ENCODE measurements around the gene NKX6-2.
"Not testable (repeated sequence)": the region's sequence is repeated elsewhere in the genome, so short reads cannot be mapped to it uniquely, and the experiment has no call there.

Gene NKX6-2

DNA sequence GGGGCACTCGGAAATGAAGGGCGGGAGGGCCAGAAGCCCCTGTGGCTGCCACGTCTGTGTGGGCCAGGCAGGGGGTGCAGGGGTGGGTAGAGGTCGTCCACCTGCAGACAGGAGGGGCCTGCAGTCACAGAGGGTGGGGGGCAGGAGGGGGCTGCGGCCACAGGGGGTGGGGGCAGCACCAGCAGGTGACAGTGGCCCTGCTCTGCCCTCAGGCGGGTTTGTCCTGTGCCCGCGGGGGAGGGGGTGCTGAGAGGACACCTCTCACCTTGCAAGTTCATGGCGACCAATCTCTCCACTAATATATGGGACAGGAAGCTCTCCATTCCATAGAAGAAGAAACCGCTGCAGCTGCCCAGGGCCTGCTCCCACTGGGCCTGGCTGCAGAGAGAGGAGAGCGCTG lies 26.6 kb upstream of the NKX6-2 start:
- no peak for DNase-seq

DNA sequence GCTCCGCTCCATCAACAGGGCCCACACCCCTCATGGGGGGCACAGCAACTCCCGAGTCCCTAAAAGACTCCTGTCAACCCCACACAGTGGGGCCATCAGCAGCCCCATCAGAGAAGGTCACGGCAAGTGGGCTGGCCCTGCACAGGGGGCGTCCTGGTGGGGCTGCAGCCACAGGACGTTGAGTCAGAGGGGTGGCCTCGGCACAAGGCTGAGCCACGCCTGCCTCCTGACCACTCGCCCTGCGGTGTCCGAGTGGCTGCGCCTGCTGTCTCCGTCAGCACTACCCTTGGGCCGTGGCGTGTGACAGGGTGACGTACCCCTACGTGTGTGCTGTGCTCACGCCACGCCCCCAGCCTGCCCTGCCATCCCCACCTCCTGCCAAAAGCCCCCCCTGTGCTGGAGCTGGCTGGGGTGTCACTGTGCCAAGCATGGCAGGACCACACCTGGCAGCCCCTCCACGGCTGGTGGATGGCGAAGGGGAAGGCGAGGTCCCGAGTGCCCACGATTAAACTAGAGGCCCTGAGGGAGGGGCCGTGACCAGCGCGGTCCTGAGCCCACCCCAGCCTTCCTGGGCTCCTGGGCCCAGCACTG lies 26.0 kb upstream of the NKX6-2 start:
- no peak for DNase-seq

DNA sequence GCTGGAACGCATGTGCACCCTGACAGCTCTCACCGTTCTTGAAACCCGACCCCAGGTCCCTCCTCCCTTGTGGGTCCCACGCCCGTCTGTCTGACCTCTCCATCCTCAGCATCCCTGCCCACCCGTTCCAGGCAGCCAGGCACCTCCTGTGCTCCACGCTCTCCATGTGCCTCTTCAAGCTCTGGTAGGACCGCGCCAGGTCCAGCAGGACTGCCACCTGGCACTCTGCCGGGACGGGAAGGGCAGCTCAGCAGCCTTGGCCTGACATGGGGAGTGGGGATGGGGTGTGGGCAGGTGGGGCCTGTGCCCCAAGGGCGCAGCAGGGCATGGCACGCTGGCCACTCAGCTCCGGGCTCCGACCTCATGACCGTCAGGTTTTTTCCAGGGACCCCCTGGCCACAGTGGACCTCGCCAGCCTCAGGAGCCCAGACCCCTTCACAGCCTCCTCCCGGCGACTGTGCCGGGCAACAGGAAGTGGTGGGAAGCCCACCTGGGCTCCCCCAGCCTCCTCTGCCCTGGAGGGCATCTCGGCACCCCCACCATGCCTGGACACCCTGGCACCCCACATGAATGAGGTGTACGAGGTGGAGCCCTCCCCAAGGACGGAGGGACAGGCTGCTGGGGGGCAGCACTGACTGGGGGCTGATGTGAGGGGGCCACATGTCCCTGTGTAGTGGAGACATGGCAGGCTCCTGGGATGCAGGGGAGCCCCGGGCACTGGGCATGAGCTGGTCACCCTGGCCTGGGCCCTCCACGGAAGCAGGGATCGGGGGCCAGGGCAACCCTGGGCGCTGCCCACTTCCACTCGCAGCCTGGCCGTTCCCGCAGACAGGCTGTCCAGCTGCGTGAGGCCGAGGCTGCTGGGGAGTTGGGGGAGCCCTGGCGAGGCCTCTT lies 25.1 kb upstream of the NKX6-2 start:
- no peak for DNase-seq

DNA sequence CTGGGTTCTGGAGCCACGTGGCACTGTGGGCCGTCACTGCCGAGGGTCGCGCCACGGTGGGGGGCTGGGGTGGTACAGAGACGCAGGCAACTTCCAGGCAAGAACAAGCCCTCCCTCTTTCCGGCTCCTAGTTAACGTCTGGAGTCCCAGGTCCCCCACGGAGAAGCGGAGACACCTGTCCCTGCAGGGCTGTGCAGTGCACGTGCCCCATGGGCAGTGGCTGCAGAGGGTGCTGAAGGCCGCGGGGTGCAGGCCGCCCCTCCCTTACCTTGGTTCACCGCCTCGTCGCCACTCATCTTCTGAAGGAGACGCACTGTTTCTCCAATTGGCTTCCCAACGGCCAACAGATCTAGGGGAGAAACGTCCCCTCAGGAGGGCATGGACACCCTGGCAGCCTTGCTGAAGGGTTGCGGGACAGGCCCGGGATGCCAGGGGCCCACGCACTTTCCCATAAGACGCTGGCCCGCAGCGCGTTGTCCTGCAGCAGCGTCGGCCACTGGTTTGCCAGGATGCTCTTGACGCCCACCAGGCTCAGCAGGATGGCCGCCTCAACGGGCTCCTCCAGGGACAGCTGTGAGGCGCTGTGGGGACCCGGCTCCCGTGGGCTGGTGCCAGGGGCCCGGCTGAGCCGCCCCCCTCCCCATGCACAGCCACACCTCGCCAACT lies 24.3 kb upstream of the NKX6-2 start:
- DNase-seq, result no peak

DNA sequence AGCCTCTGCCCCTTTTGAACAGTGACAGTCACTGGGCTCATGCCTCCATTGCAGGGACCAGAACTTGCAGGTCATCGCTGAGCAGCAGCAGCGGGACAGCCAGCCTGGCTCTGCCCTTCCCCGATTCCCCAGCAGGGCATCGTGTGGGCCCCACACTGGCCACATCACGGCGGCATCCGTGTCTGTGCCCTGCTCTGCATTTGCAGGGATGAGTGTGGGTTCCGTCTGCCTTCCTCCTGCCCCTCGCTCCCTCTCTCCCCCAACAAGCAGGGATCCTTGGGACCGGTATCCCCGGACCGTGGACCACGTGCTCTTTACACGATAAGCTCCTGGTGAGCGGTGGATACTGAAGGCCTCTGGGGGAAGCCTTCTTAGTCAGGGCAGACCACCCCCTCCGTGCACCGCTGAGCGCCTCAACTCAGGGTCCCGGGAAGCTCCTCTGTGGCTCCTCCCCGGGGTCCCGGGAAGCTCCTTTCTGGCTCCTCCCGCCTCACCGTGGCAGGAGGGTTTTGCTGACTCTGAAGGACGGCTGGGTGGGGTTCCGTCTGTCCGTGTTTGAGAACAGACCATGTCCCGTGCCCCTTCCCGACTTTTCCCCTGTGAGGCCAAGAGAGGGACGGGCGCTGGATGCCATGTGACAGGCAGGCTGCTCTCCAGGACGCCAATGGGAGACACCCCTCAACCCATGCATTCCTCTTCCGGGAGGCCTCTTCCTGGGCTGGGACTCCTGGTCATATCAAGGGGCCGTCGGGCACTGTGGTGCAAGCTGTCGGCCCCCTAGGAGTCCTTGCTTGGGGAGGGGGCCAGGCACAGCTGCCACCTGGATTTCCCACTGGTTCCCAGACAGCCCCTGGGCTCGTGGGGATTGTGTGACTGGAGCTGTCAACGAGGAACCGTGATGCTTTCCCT lies 23.5 kb upstream of the NKX6-2 start:
- DNase-seq, result no peak

DNA sequence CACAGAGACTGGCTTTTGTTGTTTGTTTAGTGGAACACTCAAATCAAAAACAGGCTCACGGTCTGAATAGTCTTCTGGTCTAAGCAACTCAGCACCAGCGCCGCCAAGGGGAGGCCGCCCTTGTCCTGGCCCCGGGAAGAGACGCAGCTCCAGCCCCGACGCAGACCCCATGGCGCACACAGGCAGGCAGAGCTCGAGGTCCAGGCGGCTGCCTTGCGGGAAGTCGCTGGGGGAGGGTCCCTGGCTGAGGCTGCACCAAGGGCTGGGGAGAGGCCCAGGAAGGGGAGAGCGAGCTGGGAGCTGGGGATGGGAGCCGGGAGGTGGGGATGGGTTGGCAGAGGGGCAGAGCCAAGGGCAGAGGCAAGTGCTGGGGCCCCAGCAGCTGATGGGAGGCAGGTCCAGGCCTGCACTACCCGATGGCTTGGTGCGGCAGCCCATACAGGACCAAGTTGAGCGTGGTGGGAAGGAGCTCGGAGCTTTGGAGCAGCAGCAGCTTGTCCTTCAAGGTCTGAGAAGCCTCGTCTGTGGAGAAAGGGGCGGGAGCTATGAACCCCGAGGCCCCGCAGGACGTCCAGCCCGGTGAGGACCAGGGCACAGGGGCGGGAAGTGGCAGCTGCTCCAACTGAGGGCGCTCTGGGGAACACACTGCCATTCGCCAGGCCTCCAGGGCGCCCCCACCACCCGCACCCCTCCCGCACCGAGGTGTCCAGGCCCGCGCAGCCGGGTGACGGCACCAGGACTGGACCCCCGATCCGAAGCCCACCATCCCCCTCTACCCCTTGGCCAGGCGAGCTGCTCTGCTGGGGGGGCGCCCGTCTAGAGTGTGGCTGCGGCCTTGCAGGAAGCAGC lies 22.7 kb upstream of the NKX6-2 start:
- DNase-seq, result no peak

DNA sequence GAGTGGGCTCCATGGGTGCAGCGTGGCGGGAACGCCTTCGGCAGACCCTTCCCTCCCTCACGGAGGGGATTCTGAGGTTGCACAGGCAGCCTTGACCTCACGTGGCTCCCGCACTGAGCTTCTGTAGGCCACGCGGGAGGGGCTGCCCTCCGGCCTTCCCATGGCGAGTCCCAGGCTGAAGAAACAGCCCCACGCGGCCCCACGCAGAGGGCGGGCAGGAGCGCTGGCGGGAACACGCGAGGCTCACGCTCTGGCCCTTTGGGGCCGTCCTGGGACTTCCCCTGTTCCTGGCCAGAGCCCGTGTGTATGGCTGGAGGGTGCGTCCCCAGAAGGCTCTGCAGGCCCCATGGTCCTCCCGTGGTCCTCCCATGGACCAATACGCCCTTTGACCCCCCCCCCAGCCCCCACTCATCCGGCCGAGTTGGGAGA lies 21.7 kb upstream of the NKX6-2 start:
- no peak for DNase-seq

DNA sequence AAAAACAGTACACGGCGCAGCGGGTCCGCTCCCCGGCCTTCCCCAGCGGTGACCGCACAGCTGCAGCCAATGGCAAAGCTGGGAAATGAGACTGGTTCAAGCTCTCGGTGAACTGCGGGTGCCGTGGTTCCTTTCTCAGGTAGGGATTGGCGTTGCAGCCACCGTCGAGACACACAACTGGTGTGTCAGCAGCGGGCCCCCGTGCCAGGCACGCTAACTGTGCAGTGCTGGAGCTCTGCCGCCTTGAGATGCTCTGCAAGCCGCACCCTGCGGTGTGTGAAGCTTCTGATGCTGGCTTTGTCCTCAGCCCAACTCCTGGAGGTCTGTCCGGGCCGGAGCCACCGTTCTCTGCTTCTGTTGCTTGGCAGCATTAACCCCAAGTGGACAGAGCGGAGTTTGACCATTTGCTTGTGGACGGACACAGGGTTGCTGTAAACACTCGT lies 20.6 kb upstream of the NKX6-2 start:
- no peak for DNase-seq

DNA sequence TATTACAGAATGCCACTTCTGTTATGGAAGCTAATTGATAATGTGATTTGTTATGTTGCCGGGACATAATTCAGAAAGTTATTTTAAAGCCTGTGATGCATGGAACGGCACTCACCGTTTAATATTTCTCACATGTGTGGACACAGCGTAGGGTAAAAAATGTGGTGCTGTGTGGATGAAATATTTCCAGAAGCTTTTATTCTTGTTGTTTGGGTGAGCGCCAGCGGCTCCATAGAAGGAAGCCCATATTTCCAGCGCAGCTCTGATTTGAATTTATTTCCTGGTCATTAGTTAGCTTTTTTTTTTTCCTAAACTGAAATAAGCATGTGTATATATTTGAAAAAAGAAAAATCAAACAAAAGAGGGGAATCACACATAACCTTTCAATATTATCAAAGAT lies 20.2 kb upstream of the NKX6-2 start:
- DNase-seq, result no peak

DNA sequence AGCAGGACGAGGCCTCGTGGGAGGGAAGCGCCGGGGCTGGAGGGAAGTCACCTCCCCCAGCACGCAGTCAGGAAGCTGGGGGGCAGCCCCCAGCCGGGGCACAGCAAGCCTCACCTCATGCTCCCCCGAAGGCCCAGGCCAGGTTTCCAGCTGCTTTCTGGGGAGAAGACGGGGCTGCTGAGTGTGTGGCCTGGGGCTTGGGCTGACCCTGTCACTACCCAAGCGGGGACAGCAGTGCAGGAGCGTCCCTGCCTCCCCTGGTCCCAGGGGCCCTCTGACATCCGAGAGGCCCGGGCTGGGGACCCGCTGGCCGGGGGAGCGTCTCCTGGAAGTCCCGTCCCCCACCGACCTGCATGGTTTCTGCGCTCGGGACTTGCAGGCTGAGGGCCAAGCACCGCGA lies 19.7 kb upstream of the NKX6-2 start:
- DNase-seq, result no peak

DNA sequence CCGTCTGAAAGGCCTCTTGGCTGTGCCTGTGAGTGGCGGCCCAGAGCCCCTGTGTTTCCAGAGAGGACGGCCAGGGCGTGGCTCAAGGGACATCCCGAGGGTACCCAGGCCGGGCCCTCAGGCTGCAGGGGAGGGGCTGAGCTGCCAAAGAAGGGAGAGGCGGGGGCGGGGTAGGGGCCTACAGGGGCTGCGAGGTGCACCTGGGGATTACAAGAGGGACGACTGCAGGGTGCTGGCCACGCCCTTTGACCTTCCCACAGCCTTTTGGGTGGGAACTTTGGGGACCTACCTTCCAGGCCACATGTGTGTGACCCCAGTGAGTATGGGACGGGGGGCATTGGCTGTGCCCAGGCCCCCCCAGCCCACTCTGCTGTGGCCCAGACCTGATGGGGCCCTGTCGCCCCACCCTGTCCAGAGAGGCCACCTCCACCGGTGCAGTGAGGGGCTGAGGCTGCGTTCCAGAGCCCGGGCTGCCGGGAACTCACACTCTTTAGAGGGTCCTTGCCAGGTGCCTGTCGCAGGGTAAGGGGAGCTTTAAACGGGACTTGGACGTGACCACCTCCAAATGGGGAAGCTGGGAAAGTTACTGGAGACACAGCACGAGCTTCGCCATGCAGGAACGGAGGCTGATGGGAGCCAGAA lies 19.0 kb upstream of the NKX6-2 start:
- no peak for DNase-seq

DNA sequence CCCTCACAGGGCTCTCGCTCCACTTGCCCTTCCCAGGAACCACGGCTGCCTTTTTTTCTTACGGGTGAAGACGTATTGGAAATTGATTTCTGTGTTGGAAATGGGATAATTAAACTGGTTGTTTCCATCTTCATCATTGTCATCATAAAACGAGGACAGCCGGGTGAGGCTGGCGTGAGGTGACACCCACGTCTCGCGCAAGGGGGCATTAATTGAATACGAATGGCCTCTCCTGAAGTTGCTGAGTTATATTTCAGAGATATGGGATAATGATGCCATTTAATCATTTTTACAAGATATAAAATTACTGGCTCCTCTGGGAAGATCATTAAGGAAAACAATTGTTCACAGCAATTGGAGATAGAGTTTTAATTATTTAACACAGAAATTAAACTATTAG lies 18.3 kb upstream of the NKX6-2 start:
- DNase-seq, result no peak

DNA sequence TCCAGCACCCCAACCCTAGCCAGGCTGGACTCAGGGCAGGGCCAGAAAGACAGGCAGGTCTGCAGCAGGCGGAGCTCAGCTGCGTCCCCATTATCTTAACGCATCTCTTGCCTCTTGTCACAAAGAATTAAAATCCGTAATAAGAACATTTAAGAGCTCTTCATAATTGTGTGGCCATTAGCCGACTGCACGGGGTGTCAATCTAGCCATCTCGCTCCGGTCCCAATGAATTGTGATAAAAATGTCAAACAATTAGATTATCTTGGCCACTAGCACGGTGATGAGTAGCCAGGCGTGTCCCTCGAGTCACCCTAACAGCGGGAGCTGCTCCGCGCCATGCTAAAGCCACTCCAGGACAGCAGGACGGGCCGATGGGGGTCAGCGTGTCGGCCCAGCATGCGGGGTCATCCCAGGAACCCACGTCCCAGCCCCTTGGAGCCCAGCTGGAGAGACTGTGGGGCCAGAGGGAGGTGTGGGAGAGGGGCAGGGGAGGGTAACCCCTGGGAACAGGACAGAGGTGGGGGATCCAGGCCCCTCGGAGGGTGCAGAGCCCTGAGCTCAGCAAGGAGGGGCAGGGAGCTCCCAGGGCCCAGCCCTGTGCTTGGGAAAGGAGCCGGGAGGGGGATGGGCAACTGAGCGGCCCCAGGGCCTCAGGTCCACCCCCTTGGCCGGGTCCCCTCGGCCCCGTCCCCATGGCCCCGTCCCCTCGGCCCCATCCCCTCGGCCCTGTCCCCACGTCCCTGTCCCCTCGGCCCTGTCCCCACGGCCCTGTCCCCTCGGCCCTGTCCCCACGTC lies 17.7 kb upstream of the NKX6-2 start:
- no peak for DNase-seq

DNA sequence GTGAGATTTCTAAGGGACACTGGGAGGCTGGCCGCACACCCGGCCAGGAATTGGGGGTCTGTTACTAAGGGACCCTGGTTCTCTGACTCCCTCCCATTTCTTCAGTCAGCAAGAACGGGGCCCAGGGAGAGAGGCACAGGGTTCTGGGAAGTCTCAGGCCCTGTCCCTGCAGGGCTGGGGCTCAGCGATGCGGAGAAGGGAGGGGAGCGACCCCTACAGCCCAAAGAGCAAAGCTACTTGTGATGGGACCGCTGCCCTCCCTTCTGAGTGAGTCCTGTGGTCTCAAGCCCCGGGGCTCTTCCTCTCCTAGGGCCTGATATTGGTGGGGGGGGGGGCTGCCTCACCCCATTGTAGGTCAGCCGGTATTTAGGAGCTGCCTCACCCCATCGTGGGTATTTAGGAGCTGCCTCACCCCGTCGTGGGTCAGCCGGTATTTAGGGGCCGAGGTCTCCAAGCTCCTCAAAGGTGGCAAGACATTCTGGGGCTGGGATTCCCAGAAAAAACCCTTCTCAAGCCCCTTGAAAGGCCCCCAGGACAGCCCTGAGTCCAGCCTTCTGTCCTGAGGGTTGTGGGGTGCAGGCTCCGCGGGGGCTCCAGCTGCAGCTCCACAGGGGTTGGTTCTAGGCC lies 16.9 kb upstream of the NKX6-2 start:
- no peak for DNase-seq

DNA sequence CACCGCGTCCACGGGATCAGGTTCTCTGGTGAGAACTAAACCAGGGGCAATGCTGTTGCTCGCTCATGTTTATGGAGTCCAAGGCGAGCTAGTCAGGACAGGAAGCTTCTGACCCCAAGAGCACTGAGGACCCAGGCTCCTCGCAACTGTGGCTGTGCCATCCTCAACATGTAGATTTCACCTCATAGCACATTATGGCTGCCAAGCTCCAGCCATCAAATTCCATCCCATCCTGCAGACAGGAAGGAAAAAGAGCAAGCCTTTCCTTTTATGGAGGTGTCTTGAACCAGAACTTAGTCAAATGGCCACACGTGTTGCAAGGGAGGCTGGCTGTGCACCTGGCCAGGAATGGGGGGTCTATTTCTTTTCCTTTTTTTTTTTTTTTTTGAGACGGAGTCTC lies 16.1 kb upstream of the NKX6-2 start:
- DNase-seq, result no peak

DNA sequence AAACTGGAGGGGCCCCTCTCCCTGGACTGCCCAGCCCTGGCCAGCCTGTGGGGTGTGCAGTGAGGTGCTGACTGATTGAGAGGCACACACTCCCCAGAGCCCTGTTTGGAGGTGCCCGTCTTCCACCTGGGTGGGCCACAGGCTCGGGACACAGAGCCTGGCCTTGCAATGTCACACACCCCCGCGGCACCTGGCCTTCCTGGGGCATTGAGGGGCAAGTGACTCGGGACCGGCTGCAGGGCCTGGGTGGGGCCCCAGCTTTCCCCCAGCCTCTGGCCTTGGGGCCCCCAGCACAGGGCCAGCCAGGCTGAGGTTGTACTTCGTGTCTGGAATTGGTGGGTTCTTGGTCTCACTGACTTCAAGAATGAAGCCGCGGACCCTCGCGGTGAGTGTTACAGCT lies 13.9 kb upstream of the NKX6-2 start:
- no peak for DNase-seq

DNA sequence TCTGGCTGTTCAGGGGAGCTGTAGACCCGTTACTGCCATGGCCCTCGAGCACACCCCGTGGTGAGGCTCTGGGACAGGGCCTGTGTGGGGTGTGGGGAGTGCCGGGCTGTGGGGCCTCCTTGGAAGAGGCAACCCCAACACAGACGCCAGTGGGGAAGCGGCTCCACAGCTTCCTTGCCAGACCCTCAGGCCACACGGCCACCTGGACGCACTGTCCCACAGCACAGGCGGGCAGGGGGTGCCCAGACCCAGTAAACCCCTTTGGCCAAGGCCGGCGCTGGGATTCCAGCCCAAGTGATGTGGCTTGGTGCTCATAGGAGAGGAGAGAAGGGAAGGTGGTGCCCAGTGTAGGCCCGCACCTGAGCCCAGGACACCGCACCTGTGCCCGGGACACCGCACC lies 12.9 kb upstream of the NKX6-2 start:
- DNase-seq, result no peak

DNA sequence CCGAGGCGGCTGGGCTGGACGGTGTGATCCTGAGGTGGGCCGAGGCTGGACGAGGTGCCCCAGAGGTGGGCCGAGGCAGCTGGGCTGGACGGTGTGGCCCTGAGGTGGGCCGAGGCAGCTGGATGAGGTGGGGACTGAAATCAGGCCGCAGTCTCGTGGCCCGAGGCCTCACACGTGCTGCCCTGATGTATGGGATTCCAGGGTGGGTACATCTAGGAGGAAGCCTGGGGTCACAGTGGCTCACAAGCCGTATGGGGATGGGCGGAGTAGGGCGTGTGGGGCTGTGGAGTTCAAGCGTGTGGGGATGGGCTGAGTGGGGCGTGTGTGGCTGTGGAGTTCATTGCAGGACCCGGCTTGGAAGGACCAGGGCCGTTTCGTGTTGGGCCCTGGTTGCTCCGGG lies 12.5 kb upstream of the NKX6-2 start:
- DNase-seq, result no peak

DNA sequence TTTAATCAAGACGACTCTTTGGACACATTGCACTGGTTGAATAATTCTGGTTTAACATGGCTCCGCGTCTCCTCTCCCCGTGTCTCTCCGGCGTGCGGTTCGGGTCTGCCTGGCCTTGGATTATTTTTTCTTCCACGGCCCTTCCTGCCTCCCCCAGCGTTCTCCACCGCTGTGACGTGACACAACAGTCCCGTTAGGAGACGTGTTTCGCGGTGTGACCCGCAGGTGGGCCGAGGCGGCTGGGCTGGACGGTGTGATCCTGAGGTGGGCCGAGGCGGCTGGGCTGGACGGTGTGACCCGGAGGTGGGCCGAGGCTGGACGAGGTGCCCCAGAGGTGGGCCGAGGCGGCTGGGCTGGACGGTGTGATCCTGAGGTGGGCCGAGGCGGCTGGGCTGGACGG lies 12.0 kb upstream of the NKX6-2 start:
- DNase-seq, result not testable (repeated sequence)

DNA sequence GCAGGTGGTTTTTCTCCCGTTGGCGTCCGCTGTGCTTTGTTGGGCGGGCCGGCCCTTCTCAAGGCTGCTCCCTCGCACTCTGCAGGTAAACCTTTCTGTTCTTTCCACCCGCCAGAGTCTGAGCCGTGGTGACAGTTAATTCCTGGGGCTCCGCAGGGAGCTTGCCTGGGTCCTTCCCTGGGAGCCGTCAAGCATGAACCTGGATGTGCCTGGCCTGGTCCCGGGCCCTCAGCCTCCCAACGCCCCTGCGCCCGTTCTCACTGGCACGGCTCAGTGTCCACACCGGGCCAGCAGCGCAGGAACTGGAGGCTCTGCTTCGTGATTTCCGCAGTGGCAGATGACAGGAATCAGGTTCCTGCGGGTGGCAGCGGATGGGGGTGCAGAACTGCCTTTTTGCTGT lies 10.9 kb upstream of the NKX6-2 start:
- no peak for DNase-seq
